DMS79 (cell line): ENCODE results near the gene CARNS1.
A peak's percentile ranks its signal among the peaks of the same experiment; 100 is the strongest.
"Not testable (repeated sequence)": the region's sequence is repeated elsewhere in the genome, so short reads cannot be mapped to it uniquely, and the experiment has no call there.

Source experiments
- DNase-seq: peaks from one replicate; lab custom pipeline; 2025; lab: John Stamatoyannopoulos, UW

CARNS1 gene

GRCh38 chr11:67396587-67397389, 18.7 kb upstream of the CARNS1 start:
- no peak for DNase-seq

- no peak for DNase-seq
Observed at GRCh38 chr11:67397536-67397935, 17.9 kb upstream of the CARNS1 start.

- no peak for DNase-seq
Observed at GRCh38 chr11:67397986-67398660, 17.4 kb upstream of the CARNS1 start.

- no peak for DNase-seq
Observed at GRCh38 chr11:67398661-67399563, 16.6 kb upstream of the CARNS1 start.

- no peak for DNase-seq
Observed at GRCh38 chr11:67400251-67400941, 15.1 kb upstream of the CARNS1 start.

- no peak for DNase-seq
Observed at GRCh38 chr11:67400942-67401494, 14.5 kb upstream of the CARNS1 start.

GRCh38 chr11:67401495-67402191, 13.8 kb upstream of the CARNS1 start, which contains the start of gene PPP1CA:
Gene PPP1CA, minus strand, starts transcription at chr11:67401858. Its CDS starts 76 bp downstream, at chr11:67401782.
- peak; percentile 68 for DNase-seq

- not testable (repeated sequence) for DNase-seq
Observed at GRCh38 chr11:67402192-67402839, 13.2 kb upstream of the CARNS1 start.

GRCh38 chr11:67403085-67403484, 12.4 kb upstream of the CARNS1 start:
- DNase-seq, result not testable (repeated sequence)

GRCh38 chr11:67404515-67405195, 10.8 kb upstream of the CARNS1 start:
- no peak for DNase-seq

GRCh38 chr11:67405196-67405567, 10.3 kb upstream of the CARNS1 start:
- no peak for DNase-seq

GRCh38 chr11:67405688-67406339, 9.7 kb upstream of the CARNS1 start:
- no peak for DNase-seq

GRCh38 chr11:67406420-67406968, 9.0 kb upstream of the CARNS1 start:
- no peak for DNase-seq

GRCh38 chr11:67406969-67407687, 8.3 kb upstream of the CARNS1 start:
- DNase-seq, result no peak

- DNase-seq, result no peak
Observed at GRCh38 chr11:67407688-67408163, 7.8 kb upstream of the CARNS1 start.

- DNase-seq, result no peak
Observed at GRCh38 chr11:67408437-67409200, 6.9 kb upstream of the CARNS1 start.

- no peak for DNase-seq
Observed at GRCh38 chr11:67409261-67409666, 6.2 kb upstream of the CARNS1 start.
